IPS DF 19.7 (cell line): ENCODE data around the gene GH1.
"Not testable (repeated sequence)": the region's sequence is repeated elsewhere in the genome, so short reads cannot be mapped to it uniquely, and the experiment has no call there.

Source experiments
- DNase-seq: peaks from one replicate; pipeline ENCODE4 v3.0.0-alpha.2; 2013; ENCODE audit warnings: low read depth, low spot score

Gene GH1

GRCh38 chr17:63926164-63926563, 7.5 kb upstream of the GH1 start:
- no peak for DNase-seq

- no peak for DNase-seq
Measured at GRCh38 chr17:63925615-63926014, 7.0 kb upstream of the GH1 start.

GRCh38 chr17:63922402-63922801, 3.8 kb upstream of the GH1 start:
- DNase-seq: not testable (repeated sequence)

- DNase-seq: not testable (repeated sequence)
Measured at GRCh38 chr17:63920779-63921178, 2.1 kb upstream of the GH1 start.

- not testable (repeated sequence) for DNase-seq
Measured at GRCh38 chr17:63920050-63920449, 1.4 kb upstream of the GH1 start.

- DNase-seq: no peak
Measured at GRCh38 chr17:63919311-63919723, 678 bp upstream of the GH1 start.

- no peak for DNase-seq
Measured at GRCh38 chr17:63918305-63918704, 334 bp downstream of the GH1 start.

GRCh38 chr17:63917646-63918045, 993 bp downstream of the GH1 start:
- DNase-seq: no peak

GRCh38 chr17:63917206-63917605, 1.4 kb downstream of the GH1 start:
- DNase-seq: not testable (repeated sequence)

- DNase-seq: no peak
Measured at GRCh38 chr17:63916566-63917185, 2.0 kb downstream of the GH1 start.

GRCh38 chr17:63915753-63916152, 2.9 kb downstream of the GH1 start:
- DNase-seq: not testable (repeated sequence)

- DNase-seq: no peak
Measured at GRCh38 chr17:63914471-63914870, 4.2 kb downstream of the GH1 start.

GRCh38 chr17:63911657-63912100, 7.0 kb downstream of the GH1 start:
- no peak for DNase-seq

- DNase-seq: no peak
Measured at GRCh38 chr17:63911041-63911635, 7.5 kb downstream of the GH1 start, which contains the start of gene CSHL1. CSHL1 (minus strand) TSS chr17:63911258; CDS start chr17:63911196, 62 bp downstream.

- DNase-seq: no peak
Measured at GRCh38 chr17:63910096-63910495, 8.5 kb downstream of the GH1 start.

GRCh38 chr17:63909586-63909985, 9.1 kb downstream of the GH1 start:
- DNase-seq: not testable (repeated sequence)

- not testable (repeated sequence) for DNase-seq
Measured at GRCh38 chr17:63907161-63907778, 11.4 kb downstream of the GH1 start.

- not testable (repeated sequence) for DNase-seq
Measured at GRCh38 chr17:63904796-63905195, 13.8 kb downstream of the GH1 start.

GRCh38 chr17:63903787-63904201, 14.8 kb downstream of the GH1 start:
- not testable (repeated sequence) for DNase-seq

- DNase-seq: not testable (repeated sequence)
Measured at GRCh38 chr17:63901971-63902370, 16.7 kb downstream of the GH1 start.

- not testable (repeated sequence) for DNase-seq
Measured at GRCh38 chr17:63898899-63899798, 19.5 kb downstream of the GH1 start.
